ENCODE results near the gene RCSD1.

DNA sequence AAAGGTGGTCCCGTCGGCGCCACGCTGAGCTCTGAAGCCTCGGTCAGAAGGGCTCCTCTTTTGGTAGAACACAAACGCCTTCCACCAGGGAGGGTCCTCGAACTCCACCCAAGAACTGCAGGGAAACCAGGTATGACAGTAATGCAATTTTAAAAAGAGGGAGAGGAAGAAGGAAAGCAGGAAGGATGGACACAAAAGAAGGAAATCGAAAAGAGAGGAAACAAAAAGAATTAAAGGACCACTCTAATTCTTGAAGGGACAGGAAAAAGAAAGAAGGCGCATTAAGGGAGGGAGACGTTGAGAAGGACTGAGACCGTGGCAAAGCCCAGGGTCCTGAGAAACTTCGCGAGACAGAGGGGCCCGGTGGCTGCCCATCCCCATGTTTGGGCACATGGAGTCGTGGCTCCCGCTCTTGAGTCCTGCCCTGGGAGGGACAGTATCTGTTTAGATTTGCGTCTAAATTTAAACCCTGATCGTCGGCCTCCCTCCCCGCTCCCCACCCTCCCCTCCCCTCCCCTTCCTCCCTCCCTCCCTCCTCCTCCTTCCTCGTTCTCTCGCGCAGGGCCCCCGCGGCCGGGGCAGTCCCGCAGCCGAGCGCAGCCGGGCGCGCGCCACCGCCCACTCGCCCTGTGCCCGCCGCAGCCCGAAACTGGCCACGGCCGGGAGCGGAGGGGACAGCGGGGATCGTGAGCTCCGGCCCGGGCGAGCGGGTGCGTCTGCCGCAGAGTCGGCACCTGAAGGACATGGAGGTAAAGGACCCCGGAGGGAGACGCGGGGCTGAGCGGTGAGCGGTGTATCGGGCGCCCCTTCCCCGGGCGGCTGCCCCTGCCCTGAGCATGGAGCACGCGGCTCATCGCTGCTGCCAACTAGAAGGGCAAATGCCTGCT lies at the start of gene RCSD1:
- TF ChIP-seq BCL6 (CRISPR knock-in tag; IDR thresholded peaks at IDR 0.05) (no peak), JUN (CRISPR knock-in tag; IDR thresholded peaks at IDR 0.05) (no peak), TBP (CRISPR knock-in tag; IDR thresholded peaks at IDR 0.05) (no peak), CREB1 (IDR thresholded peaks at IDR 0.05) (no peak), CREB1 (CRISPR knock-in tag; IDR thresholded peaks at IDR 0.05) (no peak), RAD51 (IDR thresholded peaks at IDR 0.05; ENCODE audit: borderline replicate concordance) (no peak), ARNT (IDR thresholded peaks at IDR 0.05) (no peak), NFYB (CRISPR knock-in tag; IDR thresholded peaks at IDR 0.05) (no peak), ZNF20 (CRISPR knock-in tag; IDR thresholded peaks at IDR 0.05) (no peak)
- TF ChIP-seq, protein P1, sequence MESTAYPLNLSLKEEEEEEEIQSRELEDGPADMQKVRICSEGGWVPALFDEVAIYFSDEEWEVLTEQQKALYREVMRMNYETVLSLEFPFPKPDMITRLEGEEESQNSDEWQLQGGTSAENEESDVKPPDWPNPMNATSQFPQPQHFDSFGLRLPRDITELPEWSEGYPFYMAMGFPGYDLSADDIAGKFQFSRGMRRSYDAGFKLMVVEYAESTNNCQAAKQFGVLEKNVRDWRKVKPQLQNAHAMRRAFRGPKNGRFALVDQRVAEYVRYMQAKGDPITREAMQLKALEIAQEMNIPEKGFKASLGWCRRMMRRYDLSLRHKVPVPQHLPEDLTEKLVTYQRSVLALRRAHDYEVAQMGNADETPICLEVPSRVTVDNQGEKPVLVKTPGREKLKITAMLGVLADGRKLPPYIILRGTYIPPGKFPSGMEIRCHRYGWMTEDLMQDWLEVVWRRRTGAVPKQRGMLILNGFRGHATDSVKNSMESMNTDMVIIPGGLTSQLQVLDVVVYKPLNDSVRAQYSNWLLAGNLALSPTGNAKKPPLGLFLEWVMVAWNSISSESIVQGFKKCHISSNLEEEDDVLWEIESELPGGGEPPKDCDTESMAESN (CRISPR knock-in tag; conservative IDR thresholded peaks at IDR 0.05), result no peak
